Breast epithelium (tissue), 4 donors: Measurements from ENCODE around the gene FASTKD1. TPM values are rescaled to one million over a fixed set of nuclear protein-coding genes. Genes with fewer than 3 reads are reported as not detected.

Experiments used
- DNase-seq, 2 donors: peaks; one replicate each; pipeline ENCODE4 v3.0.0-alpha.2; 2019; ENCODE audit warnings: low spot score in 2 of 2
- H3K27ac ChIP-seq, 2 donors: fragments of 200-600 bp; sonication (generic) in 1 of 2; one replicate each; pipeline ENCODE4 v1.5.1; 2016 to 2019; ENCODE audit warnings: mild to moderate bottlenecking in 1 of 2
- H3K27me3 ChIP-seq, 2 donors: fragments of 200-600 bp; sonication (generic) in 1 of 2; one replicate each; pipeline versions ENCODE4 v1.5.1 to v1.6.0; 2017 to 2019; ENCODE audit warnings: control low read depth in 1 of 2, mild to moderate bottlenecking in 1 of 2
- H3K36me3 ChIP-seq: fragments of 200-600 bp; one replicate; pipeline ENCODE4 v1.5.1; 2019
- H3K4me1 ChIP-seq, 2 donors: fragments of 200-600 bp; sonication (generic); one replicate each; pipeline ENCODE4 v1.5.1; 2016 to 2019; ENCODE audit warnings: control low read depth in 1 of 2
- H3K4me3 ChIP-seq, 3 donors: fragments of 200-600 bp; sonication (generic); 1 replicate in 2 of 3; 2 replicates in 1 of 3; pipeline ENCODE4 v1.5.1; 2016 to 2019; ENCODE audit warnings: mild to moderate bottlenecking in 3 of 3, moderate library complexity in 2 of 3
- H3K9me3 ChIP-seq, 2 donors: fragments of 200-600 bp; sonication (generic) in 1 of 2; one replicate each; pipeline ENCODE4 v1.5.1; 2016 to 2019; ENCODE audit warnings: control low read depth in 1 of 2
- POLR2A ChIP-seq: fragments of 450-650 bp; IDR thresholded peaks from one replicate; pipeline ENCODE4 v1.6.1; 2016; ENCODE audit warnings: antibody characterized with exemption, mild to moderate bottlenecking, moderate library complexity
- POLR2AphosphoS5 ChIP-seq, 3 donors: sonication (generic); formaldehyde crosslinking; IDR thresholded peaks; one replicate each; pipeline ENCODE4 v1.6.1; 2017; ENCODE audit warnings: antibody characterized with exemption in 3 of 3
- intact Hi-C: fragments of 100-400 bp; cut with DNase I; formaldehyde crosslinking; loops from one replicate; pipeline ENCODE4 v1.15.1; 2023; ENCODE audit warnings: low total_unique reads
- total RNA-seq, 3 donors: library from RNA; depleted of rRNA; stranded (reverse); fragments of >200 nt; gene quantifications; one replicate each; pipeline ENCODE4 v1.1.0, GENCODE V29; 2016
- TF ChIP-seq, protein P1 (sequence below), 3 donors: fragments of 450-650 bp; IDR thresholded peaks; one replicate each; pipeline ENCODE4 v1.5.1; 2016 to 2017; ENCODE audit warnings: antibody characterized with exemption in 3 of 3, mild to moderate bottlenecking in 3 of 3, moderate library complexity in 3 of 3

The FASTKD1 gene
- total RNA-seq, 3 donors from 2014 or later: 6.7 to 22.1 (median 15.4) TPM

DNA sequence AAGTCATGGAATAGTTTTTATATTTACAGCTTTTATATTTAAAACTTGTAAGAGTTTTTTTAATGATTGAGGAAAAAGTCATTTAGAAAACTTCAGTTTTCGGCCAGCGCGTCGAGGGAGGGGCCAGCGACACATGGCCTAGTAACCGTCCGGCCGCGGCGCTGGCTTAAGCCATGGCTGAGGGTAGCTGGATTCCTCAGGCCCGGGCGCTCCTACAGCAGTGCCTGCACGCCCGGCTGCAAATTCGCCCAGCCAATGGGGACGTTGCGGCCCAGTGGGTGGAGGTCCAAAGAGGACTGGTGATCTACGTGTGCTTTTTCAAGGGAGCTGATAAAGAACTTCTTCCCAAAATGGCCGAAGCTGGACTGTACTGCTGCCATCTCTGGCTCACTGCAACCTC lies 69.0 kb downstream of the FASTKD1 start:
- intact Hi-C loops: no loop called here
- no peaks in the 10 kb centered on the region for H3K9me3 ChIP-seq
- peaks cover 5% of the 10 kb centered on the region for H3K36me3 ChIP-seq
- no peaks in the 10 kb centered on the region for H3K4me1 ChIP-seq
- no peak overlapping the region for H3K27ac ChIP-seq
- H3K4me3 ChIP-seq: no peak overlapping the region
- no peak for TF ChIP-seq POLR2AphosphoS5 (IDR thresholded peaks at IDR 0.05)
- TF ChIP-seq, protein P1, sequence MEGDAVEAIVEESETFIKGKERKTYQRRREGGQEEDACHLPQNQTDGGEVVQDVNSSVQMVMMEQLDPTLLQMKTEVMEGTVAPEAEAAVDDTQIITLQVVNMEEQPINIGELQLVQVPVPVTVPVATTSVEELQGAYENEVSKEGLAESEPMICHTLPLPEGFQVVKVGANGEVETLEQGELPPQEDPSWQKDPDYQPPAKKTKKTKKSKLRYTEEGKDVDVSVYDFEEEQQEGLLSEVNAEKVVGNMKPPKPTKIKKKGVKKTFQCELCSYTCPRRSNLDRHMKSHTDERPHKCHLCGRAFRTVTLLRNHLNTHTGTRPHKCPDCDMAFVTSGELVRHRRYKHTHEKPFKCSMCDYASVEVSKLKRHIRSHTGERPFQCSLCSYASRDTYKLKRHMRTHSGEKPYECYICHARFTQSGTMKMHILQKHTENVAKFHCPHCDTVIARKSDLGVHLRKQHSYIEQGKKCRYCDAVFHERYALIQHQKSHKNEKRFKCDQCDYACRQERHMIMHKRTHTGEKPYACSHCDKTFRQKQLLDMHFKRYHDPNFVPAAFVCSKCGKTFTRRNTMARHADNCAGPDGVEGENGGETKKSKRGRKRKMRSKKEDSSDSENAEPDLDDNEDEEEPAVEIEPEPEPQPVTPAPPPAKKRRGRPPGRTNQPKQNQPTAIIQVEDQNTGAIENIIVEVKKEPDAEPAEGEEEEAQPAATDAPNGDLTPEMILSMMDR (IDR thresholded peaks at IDR 0.05): no peak
- no peak for TF ChIP-seq POLR2A
- no peaks in the 10 kb centered on the region for H3K27me3 ChIP-seq
- DNase-seq: no peak

DNA sequence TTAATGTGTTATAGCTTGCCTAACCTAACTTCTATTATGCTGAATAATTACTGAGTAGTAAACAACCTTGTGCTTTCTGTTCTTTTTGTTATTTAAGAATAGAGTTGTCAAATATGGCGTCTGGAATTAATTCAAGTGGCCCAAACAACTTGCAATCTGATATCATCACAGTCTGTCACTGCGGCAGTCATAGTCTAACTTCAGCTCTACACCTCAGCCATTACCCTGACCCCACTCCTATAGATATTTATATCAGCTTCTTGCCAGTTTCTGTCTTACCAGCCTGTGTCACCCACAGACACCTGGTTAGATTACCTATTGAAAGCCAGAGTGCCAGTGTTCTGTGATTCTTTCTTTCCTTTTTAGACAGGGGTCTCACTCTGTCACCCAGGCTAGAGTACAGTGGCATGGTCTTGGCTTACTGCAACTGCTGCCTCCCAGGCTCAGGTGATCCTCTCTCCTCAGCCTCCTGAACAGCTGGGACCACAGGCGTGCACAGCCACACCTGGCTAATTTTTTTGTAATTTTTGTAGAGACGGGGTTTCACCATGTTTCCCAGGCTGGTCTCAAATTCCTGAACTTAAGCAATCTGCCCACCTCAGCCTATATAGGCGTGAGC lies 78.2 kb downstream of the FASTKD1 start:
- DNase-seq: no peak
- Histone ChIP-seq H3K4me1 (no peaks in the 10 kb centered on the region), H3K36me3 (no peaks in the 10 kb centered on the region), H3K9me3 (no peaks in the 10 kb centered on the region), H3K27ac (no peak overlapping the region), H3K4me3 (no peak overlapping the region), H3K27me3 (no peaks in the 10 kb centered on the region)
- intact Hi-C loops: no loop called here
- TF ChIP-seq, protein P1 (IDR thresholded peaks at IDR 0.05): no peak
- TF ChIP-seq POLR2AphosphoS5 (IDR thresholded peaks at IDR 0.05): no peak
- TF ChIP-seq POLR2A: no peak

DNA sequence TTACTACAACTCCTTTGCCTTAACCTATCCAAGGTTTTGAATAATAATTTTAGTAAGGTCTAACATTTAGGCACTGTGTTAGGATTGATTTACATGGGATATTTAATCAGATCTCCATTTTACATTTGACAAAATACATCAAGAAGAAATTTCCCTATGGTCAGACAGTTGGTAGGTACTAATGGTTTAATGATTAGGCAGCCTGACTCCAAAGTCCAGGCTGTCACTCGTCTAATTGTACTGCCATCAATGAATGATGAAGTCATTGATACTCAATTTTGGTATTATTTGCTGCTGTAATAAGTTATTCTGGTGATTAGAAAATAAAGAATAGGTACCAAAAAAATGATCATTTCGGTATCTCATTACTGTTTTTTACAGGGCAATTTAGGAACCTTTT lies 80.3 kb downstream of the FASTKD1 start:
- no peaks in the 10 kb centered on the region for H3K9me3 ChIP-seq
- no peaks in the 10 kb centered on the region for H3K4me1 ChIP-seq
- intact Hi-C loops: no loop called here
- H3K4me3 ChIP-seq: no peak overlapping the region
- no peak for DNase-seq
- no peaks in the 10 kb centered on the region for H3K36me3 ChIP-seq
- TF ChIP-seq POLR2AphosphoS5 (IDR thresholded peaks at IDR 0.05): no peak
- no peak overlapping the region for H3K27ac ChIP-seq
- H3K27me3 ChIP-seq: no peaks in the 10 kb centered on the region

DNA sequence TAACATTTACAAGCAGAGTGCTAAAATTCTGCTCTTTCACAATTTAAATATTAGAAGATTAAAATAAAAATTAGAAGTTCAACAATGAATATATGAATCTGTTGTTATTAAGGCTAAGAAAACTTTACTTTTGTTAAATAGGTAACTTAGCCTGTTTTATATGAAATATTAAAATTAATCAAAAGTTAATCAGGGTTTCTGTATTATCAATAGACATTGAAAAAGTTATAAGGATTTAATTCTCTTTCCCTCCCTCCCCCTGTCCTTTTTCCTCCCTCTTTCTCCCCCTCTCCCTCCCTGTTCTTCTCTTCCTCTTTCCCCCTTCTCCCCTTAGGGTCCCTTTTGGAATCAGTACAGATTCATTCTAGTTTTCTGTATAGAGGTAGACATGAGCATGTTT lies 82.3 kb downstream of the FASTKD1 start:
- Histone ChIP-seq H3K27me3 (no peaks in the 10 kb centered on the region), H3K9me3 (no peaks in the 10 kb centered on the region), H3K4me3 (no peak overlapping the region), H3K36me3 (no peaks in the 10 kb centered on the region), H3K4me1 (no peaks in the 10 kb centered on the region), H3K27ac (no peak overlapping the region)
- intact Hi-C loops: no loop called here
- TF ChIP-seq, protein P1 (IDR thresholded peaks at IDR 0.05): no peak
- no peak for DNase-seq

DNA sequence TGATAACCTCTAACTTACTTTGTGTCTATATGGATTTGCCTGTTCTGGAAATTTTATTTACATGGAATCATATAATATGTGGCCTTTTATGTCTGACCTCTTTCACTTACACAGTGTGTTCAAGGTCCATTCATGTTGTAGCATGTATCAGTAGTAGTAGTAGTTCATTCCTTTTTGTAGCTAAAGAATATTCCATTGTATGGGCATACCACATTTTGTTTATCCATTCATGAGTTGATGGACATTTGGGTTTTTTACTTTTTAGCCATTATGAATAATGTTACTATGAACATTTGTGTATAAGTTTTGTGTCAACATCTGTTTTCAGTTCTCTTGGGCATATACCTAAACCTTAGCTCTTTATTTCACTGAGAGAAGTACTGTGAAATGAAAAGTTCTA lies 82.8 kb downstream of the FASTKD1 start:
- no peak overlapping the region for H3K4me3 ChIP-seq
- H3K27me3 ChIP-seq: no peaks in the 10 kb centered on the region
- H3K27ac ChIP-seq: no peak overlapping the region
- H3K9me3 ChIP-seq: no peaks in the 10 kb centered on the region
- H3K4me1 ChIP-seq: no peaks in the 10 kb centered on the region
- intact Hi-C loops: no loop called here
- H3K36me3 ChIP-seq: no peaks in the 10 kb centered on the region
- no peak for DNase-seq
- TF ChIP-seq, protein P1 (IDR thresholded peaks at IDR 0.05): no peak
- TF ChIP-seq POLR2AphosphoS5 (IDR thresholded peaks at IDR 0.05) (no peak), POLR2A (no peak)

DNA sequence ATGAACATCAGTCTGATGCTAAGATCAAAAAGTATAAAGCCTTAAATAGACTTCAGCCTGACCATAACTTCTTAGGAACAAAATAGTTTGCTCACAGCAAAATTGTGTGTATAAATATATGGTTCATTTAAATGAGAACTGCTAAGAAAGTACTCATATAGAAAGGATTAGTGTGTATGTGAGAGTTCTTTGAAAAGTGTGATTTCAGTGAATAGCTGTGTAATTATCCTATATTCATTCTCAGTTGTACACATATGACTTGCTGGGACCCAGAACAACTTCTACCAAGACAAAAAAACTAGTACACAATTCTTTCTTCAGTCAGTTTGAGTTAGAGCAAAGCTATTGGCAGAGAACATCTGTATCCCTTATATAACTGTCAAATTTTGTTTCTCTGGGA lies 87.2 kb downstream of the FASTKD1 start:
- H3K4me3 ChIP-seq: no peak overlapping the region
- H3K27ac ChIP-seq: no peak overlapping the region
- H3K36me3 ChIP-seq: no peaks in the 10 kb centered on the region
- DNase-seq: no peak
- no peaks in the 10 kb centered on the region for H3K9me3 ChIP-seq
- intact Hi-C loops: no loop called here
- H3K27me3 ChIP-seq: no peaks in the 10 kb centered on the region
- TF ChIP-seq POLR2AphosphoS5 (IDR thresholded peaks at IDR 0.05) (no peak), POLR2A (no peak)
- TF ChIP-seq, protein P1 (IDR thresholded peaks at IDR 0.05): no peak
- H3K4me1 ChIP-seq: no peaks in the 10 kb centered on the region
